Activated CD8-positive, alpha-beta memory T cell treated with anti-CD3 and anti-CD28 coated beads for 1 hour (primary cell): ENCODE results near the gene ULK3.

ENCODE experiments used
- DNase-seq, 2 donors: peaks; one replicate each; pipeline ENCODE4 v3.0.0-alpha.2; 2020; ENCODE audit warnings: low read depth in 1 of 2; ENCODE audit errors: extremely low read depth in 1 of 2

Gene ULK3

GRCh38 chr15:74823324-74823723 is 19.6 kb downstream of the ULK3 start:
- DNase-seq, result no peak

DNA sequence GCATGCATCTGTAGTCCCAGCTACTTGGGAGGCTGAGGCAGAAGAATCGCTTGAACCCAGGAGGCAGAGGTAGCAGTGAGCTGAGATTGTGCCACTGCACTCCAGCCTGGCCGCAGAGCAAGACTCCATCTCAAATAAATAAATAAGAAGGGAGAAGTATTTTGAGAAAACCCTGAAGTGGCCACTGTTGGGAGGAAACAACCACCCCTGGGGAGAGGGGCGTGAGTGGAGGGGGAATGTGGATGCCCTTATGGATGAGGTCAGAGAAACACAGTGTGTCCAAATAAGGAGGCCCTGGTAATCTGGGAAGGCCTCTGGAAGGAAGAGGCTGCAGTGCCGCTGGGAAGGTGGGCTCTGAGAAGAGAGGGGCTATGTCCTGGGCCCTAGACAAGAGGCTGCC is 20.7 kb downstream of the ULK3 start:
- no peak for DNase-seq

DNA sequence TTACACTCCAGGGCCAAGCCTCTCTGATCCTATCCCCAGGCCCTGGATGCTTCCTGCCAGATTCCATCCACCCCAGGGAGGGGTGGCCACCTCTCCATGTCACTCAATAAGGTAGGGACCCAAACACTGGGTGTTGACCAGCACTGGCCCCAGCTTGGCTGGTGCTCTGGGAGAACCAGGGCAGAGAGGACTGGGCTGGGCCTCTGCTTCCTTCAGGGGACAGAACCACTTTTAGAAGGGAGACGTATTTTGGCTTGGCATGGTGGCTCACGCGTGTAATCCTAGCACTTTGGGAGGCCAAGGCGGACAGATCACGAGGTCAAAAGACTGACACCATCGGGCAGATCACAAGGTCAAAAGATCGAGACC is 21.2 kb downstream of the ULK3 start:
- no peak for DNase-seq

DNA sequence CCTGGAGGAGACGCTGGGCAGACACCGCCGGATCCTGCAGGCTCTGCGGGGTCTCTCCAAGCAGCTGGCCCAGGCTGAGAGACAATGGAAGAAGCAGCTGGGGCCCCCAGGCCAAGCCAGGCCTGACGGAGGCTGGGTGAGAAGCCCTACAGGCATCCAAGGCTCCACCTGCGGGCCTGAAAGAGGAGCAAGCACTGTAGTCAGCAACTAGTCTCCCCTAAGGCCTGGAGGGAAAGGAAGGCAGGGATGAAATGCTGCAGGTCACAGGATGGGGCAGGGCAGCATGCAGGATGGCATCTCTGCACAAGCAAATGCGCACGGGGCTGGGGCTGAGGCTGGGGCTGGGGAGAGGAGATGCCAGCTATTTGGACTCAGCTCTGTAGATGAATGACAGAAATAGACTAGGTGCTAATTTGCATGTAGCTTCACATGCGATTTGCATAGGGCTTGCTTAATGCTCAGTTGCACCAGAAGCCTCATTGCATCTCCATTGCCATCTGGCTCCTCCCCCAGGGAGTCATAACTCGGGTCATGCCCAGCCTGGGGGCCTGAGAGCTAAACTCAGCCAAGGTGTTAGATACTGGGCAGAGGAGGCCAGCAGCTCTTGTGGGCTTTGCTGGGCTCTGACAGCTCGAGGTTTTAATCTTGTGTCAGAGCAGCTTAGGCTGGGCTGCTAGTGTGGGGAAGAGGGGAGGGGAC is 21.7 kb downstream of the ULK3 start:
- no peak for DNase-seq

GRCh38 chr15:74820056-74820455 is 22.9 kb downstream of the ULK3 start:
- no peak for DNase-seq

- DNase-seq, result no peak
Measured at GRCh38 chr15:74817370-74817737, 25.6 kb downstream of the ULK3 start.

- DNase-seq, result no peak
Measured at GRCh38 chr15:74816624-74817369, 26.2 kb downstream of the ULK3 start.

DNA sequence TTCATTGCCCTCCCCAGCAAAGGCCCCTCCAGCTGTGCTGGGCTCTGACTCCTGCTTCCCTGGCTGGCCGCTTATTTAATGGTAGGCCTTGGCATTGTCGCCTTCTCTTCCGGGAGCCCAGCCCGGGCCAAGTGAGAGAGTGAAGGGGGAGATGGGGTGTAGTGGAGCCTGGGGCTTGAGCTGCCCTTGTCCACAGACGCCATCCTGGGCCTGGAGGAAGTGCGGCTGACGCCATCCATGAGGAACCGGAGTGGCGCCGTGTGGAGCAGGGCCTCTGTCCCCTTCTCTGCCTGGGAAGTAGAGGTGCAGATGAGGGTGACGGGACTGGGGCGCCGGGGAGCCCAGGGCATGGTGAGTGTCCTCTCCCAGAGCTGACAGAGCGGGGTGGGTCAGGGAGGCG is 27.0 kb downstream of the ULK3 start:
- DNase-seq, result no peak

- no peak for DNase-seq
Measured at GRCh38 chr15:74815121-74815934, 27.6 kb downstream of the ULK3 start.

GRCh38 chr15:74812533-74812932 is 30.4 kb downstream of the ULK3 start, which contains the start of gene LMAN1L:
Gene LMAN1L, plus strand, starts transcription at chr15:74812835. Its CDS starts 20 bp downstream, at chr15:74812855.
- no peak for DNase-seq

DNA sequence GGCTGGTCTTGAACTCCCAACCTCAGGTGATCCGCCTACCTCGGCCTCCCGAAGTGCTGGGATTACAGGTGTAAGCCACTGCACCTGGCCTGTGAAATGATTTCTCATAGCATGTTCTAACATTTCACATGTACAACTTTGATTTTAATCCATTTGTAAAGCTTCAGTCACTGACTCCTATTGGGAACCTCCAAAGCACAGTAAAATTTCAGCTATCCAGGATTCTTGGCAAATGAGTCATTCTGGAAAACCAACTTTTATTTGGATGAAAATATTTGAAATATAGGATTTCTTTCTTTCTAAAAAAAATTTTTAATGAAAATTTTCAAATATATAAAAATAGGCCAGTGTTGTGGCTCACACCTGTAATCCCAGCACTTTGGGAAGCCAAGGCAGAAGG is 33.0 kb downstream of the ULK3 start:
- DNase-seq, result no peak

DNA sequence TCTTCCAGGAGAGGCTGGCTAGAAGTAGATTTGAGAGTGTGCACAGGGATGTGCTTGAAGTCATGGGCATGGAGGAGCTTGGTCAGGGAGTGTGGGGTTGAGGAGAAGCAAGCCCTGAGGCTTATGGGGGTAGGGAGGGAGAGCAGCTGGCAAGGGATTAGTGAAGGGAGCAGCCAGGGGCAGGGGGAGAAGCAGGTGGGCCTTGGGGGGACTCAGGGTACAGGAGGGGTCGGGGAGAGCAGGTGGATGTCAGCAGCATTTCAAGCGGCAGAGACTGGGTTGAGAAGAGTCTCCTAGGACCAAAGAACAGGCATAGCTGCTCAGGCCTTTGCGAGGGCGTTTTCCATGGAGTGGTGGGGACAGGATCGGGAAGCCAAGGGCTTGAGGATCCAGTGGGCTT is 33.7 kb downstream of the ULK3 start:
- DNase-seq, result no peak

DNA sequence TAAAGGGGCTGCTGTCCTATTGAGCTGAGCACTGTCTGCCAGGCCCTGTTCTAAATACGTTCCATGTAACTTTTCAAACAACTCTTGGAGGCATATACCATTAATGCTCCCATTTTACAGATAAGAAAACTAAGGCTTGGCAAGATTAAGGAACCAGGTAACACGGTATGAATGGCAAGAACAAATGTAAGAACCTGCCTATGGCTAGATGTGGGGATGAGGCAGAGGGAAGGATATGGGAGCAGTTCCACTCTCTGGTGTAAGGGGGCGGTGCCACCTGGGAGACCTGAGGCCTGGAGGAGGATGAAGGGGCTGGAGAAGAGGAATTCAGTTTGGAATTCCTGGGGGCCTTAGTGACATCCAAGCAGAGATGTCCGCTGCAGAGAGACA is 34.1 kb downstream of the ULK3 start:
- DNase-seq, result no peak

- DNase-seq, result no peak
Measured at GRCh38 chr15:74808078-74808839, 34.7 kb downstream of the ULK3 start.

GRCh38 chr15:74807282-74807681 is 35.7 kb downstream of the ULK3 start:
- DNase-seq, result no peak

DNA sequence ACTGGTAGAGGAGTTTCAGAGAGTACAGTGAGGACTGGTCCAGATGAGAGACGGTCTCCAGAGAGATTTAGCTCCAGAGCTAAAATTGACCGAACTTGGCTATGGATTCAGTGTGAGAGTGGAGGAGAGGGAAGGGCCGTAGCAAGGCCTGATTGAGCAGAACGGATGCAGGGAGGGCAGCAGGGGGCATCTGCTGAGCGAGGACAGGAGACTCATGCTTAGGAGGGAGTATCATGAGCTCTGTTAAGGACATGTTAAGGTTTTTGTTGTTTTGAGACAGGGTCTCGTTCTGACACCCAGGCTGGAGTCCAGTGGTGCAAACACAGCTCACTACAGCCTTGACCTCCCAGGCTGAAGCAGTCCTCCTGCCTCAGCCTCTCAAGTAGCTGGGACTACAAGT is 38.0 kb downstream of the ULK3 start:
- DNase-seq, result no peak

GRCh38 chr15:74802862-74803447 is 40.0 kb downstream of the ULK3 start:
- no peak for DNase-seq

DNA sequence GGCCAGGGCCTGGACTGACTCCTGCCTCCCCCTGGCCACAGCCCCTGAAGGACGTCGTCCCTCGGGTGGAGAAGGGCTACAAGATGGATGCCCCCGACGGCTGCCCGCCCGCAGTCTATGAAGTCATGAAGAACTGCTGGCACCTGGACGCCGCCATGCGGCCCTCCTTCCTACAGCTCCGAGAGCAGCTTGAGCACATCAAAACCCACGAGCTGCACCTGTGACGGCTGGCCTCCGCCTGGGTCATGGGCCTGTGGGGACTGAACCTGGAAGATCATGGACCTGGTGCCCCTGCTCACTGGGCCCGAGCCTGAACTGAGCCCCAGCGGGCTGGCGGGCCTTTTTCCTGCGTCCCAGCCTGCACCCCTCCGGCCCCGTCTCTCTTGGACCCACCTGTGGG is 40.7 kb downstream of the ULK3 start:
- no peak for DNase-seq

- no peak for DNase-seq
Measured at GRCh38 chr15:74801311-74801997, 41.5 kb downstream of the ULK3 start.

DNA sequence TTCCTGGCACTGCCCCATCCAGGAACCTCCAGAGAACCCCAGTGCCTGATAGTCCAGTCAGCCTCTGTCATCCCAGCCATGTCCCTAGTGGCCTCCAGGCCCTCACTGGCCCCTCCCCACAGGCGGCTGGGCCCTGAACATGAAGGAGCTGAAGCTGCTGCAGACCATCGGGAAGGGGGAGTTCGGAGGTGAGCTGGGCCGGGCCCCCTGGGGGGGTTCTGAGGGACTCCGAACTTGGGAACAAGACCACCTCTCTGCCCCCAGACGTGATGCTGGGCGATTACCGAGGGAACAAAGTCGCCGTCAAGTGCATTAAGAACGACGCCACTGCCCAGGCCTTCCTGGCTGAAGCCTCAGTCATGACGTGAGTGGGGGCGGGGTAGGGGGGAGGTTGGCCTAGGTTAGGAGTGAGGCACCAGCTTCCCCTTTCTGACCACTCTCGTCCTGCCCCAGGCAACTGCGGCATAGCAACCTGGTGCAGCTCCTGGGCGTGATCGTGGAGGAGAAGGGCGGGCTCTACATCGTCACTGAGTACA is 42.3 kb downstream of the ULK3 start:
- DNase-seq, result no peak
